ENCODE results near the gene ASB8. TPM values are rescaled to one million over a fixed set of nuclear protein-coding genes. Genes with fewer than 3 reads are reported as not detected.
A peak's percentile ranks its signal among the peaks of the same experiment; 100 is the strongest.

The ASB8 gene
- total and polyA plus RNA-seq, 9 of the 15 experiments (the other 6 are each of a cell fraction or from before 2014, with no cell fraction given), result 13.3 to 29.0 (median 19.6) TPM

DNA sequence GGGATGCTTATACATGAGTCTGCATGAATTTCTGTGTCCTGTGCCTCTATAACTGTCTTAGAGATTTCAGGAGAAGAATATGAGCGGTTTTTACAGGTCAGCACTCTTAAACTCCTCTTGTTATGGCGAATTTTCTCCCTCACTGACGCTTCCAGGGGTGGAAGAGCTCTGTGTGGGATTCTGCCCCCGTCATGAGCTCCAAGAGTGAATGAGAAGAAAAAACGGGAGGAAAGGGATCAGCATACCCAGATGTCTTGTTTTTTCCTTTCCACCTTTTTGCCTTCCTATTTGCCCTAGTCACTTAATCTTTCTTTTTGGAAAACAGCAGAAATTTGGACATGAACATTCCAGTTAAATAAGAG lies 37.5 kb downstream of the ASB8 start (continued):
- TF ChIP-seq, protein P1, sequence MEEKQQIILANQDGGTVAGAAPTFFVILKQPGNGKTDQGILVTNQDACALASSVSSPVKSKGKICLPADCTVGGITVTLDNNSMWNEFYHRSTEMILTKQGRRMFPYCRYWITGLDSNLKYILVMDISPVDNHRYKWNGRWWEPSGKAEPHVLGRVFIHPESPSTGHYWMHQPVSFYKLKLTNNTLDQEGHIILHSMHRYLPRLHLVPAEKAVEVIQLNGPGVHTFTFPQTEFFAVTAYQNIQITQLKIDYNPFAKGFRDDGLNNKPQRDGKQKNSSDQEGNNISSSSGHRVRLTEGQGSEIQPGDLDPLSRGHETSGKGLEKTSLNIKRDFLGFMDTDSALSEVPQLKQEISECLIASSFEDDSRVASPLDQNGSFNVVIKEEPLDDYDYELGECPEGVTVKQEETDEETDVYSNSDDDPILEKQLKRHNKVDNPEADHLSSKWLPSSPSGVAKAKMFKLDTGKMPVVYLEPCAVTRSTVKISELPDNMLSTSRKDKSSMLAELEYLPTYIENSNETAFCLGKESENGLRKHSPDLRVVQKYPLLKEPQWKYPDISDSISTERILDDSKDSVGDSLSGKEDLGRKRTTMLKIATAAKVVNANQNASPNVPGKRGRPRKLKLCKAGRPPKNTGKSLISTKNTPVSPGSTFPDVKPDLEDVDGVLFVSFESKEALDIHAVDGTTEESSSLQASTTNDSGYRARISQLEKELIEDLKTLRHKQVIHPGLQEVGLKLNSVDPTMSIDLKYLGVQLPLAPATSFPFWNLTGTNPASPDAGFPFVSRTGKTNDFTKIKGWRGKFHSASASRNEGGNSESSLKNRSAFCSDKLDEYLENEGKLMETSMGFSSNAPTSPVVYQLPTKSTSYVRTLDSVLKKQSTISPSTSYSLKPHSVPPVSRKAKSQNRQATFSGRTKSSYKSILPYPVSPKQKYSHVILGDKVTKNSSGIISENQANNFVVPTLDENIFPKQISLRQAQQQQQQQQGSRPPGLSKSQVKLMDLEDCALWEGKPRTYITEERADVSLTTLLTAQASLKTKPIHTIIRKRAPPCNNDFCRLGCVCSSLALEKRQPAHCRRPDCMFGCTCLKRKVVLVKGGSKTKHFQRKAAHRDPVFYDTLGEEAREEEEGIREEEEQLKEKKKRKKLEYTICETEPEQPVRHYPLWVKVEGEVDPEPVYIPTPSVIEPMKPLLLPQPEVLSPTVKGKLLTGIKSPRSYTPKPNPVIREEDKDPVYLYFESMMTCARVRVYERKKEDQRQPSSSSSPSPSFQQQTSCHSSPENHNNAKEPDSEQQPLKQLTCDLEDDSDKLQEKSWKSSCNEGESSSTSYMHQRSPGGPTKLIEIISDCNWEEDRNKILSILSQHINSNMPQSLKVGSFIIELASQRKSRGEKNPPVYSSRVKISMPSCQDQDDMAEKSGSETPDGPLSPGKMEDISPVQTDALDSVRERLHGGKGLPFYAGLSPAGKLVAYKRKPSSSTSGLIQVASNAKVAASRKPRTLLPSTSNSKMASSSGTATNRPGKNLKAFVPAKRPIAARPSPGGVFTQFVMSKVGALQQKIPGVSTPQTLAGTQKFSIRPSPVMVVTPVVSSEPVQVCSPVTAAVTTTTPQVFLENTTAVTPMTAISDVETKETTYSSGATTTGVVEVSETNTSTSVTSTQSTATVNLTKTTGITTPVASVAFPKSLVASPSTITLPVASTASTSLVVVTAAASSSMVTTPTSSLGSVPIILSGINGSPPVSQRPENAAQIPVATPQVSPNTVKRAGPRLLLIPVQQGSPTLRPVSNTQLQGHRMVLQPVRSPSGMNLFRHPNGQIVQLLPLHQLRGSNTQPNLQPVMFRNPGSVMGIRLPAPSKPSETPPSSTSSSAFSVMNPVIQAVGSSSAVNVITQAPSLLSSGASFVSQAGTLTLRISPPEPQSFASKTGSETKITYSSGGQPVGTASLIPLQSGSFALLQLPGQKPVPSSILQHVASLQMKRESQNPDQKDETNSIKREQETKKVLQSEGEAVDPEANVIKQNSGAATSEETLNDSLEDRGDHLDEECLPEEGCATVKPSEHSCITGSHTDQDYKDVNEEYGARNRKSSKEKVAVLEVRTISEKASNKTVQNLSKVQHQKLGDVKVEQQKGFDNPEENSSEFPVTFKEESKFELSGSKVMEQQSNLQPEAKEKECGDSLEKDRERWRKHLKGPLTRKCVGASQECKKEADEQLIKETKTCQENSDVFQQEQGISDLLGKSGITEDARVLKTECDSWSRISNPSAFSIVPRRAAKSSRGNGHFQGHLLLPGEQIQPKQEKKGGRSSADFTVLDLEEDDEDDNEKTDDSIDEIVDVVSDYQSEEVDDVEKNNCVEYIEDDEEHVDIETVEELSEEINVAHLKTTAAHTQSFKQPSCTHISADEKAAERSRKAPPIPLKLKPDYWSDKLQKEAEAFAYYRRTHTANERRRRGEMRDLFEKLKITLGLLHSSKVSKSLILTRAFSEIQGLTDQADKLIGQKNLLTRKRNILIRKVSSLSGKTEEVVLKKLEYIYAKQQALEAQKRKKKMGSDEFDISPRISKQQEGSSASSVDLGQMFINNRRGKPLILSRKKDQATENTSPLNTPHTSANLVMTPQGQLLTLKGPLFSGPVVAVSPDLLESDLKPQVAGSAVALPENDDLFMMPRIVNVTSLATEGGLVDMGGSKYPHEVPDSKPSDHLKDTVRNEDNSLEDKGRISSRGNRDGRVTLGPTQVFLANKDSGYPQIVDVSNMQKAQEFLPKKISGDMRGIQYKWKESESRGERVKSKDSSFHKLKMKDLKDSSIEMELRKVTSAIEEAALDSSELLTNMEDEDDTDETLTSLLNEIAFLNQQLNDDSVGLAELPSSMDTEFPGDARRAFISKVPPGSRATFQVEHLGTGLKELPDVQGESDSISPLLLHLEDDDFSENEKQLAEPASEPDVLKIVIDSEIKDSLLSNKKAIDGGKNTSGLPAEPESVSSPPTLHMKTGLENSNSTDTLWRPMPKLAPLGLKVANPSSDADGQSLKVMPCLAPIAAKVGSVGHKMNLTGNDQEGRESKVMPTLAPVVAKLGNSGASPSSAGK (IDR thresholded peaks at IDR 0.05), result 0 out of 2 replicates have a peak, but pooled peaks have one; percentile 49
- TF ChIP-seq NEUROD1 (IDR thresholded peaks at IDR 0.05; ENCODE audit: borderline replicate concordance, low read depth, low read length, partially characterized antibody), result no peak
